KMS-11 (cell line): ENCODE measurements around the gene CFAP299.

Experiments
- H2AFZ ChIP-seq: fragments of 200-600 bp; sonication (generic); 2 replicates; pipeline ENCODE4 v1.6.1; 2016; ENCODE audit warnings: antibody characterized with exemption, mixed run types, low read depth
- H3K27ac ChIP-seq: fragments of 200-600 bp; sonication (generic); 2 replicates; pipeline ENCODE4 v1.6.1; 2016; ENCODE audit warnings: mild to moderate bottlenecking, mixed run types
- H3K27me3 ChIP-seq: fragments of 200-600 bp; sonication (generic); 2 replicates; pipeline ENCODE4 v1.6.1; 2017; ENCODE audit warnings: mild to moderate bottlenecking, low read depth, mixed run types, moderate library complexity; ENCODE audit not compliant: insufficient read depth
- H3K36me3 ChIP-seq: fragments of 200-600 bp; sonication (generic); 2 replicates; pipeline ENCODE4 v1.6.1; 2017; ENCODE audit warnings: mild to moderate bottlenecking, mixed run types; ENCODE audit not compliant: insufficient read depth
- H3K4me1 ChIP-seq: fragments of 200-600 bp; sonication (generic); 2 replicates; pipeline ENCODE4 v1.6.1; 2016; ENCODE audit warnings: mild to moderate bottlenecking, low read depth, mixed run types; ENCODE audit not compliant: poor library complexity, severe bottlenecking
- H3K4me2 ChIP-seq: fragments of 200-600 bp; sonication (generic); 2 replicates; pipeline ENCODE4 v1.7.0; 2016; ENCODE audit warnings: mild to moderate bottlenecking, mixed run types
- H3K4me3 ChIP-seq: fragments of 200-600 bp; sonication (generic); IDR thresholded peaks from 2 replicates; pipeline ENCODE4 v1.6.1; 2017; ENCODE audit warnings: low read depth, low read length, mixed read lengths; ENCODE audit not compliant: insufficient read depth
- H3K79me2 ChIP-seq: fragments of 200-600 bp; sonication (generic); 2 replicates; pipeline ENCODE4 v1.6.1; 2016; ENCODE audit warnings: low read depth, mixed run types; ENCODE audit not compliant: insufficient read depth
- H3K9ac ChIP-seq: fragments of 200-600 bp; sonication (generic); 2 replicates; pipeline ENCODE4 v1.6.1; 2016; ENCODE audit warnings: mild to moderate bottlenecking, mixed run types
- H4K20me1 ChIP-seq: fragments of 200-600 bp; sonication (generic); 2 replicates; pipeline ENCODE4 v1.6.1; 2016; ENCODE audit warnings: mild to moderate bottlenecking, mixed run types; ENCODE audit not compliant: insufficient read depth
- CTCF ChIP-seq: fragments of 200-600 bp; sonication (generic); conservative IDR thresholded peaks from 2 replicates; pipeline ENCODE4 v1.6.1; 2017; ENCODE audit warnings: low read depth, mild to moderate bottlenecking, antibody characterized with exemption, low read length, moderate library complexity, mixed read lengths

Gene CFAP299

GRCh38 chr4:80454040-80454439 is 118.5 kb downstream of the CFAP299 start:
- Histone ChIP-seq H4K20me1 (no peaks in the 10 kb centered on the region), H3K4me3 (no peak overlapping the region), H3K4me2 (no peak overlapping the region), H3K27ac (no peak overlapping the region), H3K79me2 (no peaks in the 10 kb centered on the region), H2AFZ (no peak overlapping the region), H3K4me1 (no peaks in the 10 kb centered on the region), H3K9ac (no peak overlapping the region), H3K27me3 (no peaks in the 10 kb centered on the region), H3K36me3 (no peaks in the 10 kb centered on the region)
- no peak for TF ChIP-seq CTCF

GRCh38 chr4:80454556-80454955 is 119.0 kb downstream of the CFAP299 start:
- H3K4me1 ChIP-seq = no peaks in the 10 kb centered on the region
- H3K9ac ChIP-seq = no peak overlapping the region
- no peak overlapping the region for H3K4me2 ChIP-seq
- no peak overlapping the region for H2AFZ ChIP-seq
- no peak overlapping the region for H3K4me3 ChIP-seq
- H4K20me1 ChIP-seq = no peaks in the 10 kb centered on the region
- H3K36me3 ChIP-seq = no peaks in the 10 kb centered on the region
- no peak overlapping the region for H3K27ac ChIP-seq
- TF ChIP-seq CTCF = no peak
- no peaks in the 10 kb centered on the region for H3K27me3 ChIP-seq
- H3K79me2 ChIP-seq = no peaks in the 10 kb centered on the region

- TF ChIP-seq CTCF = no peak
- H2AFZ ChIP-seq = no peak overlapping the region
Measured at GRCh38 chr4:80459918-80460473, 124.5 kb downstream of the CFAP299 start.

GRCh38 chr4:80461412-80461811 is 125.9 kb downstream of the CFAP299 start:
- Histone ChIP-seq H3K36me3 (no peaks in the 10 kb centered on the region), H3K79me2 (no peaks in the 10 kb centered on the region), H4K20me1 (no peaks in the 10 kb centered on the region), H3K27ac (no peak overlapping the region), H3K27me3 (no peaks in the 10 kb centered on the region), H3K4me1 (peaks cover 9% of the 10 kb centered on the region), H3K4me2 (no peak overlapping the region), H3K4me3 (no peak overlapping the region), H2AFZ (no peak overlapping the region), H3K9ac (no peak overlapping the region)
- no peak for TF ChIP-seq CTCF

More at GRCh38 chr4:80459918-80460473, 124.5 kb downstream of the CFAP299 start:
- H3K36me3 ChIP-seq = no peaks in the 10 kb centered on the region
- H3K27ac ChIP-seq = no peak overlapping the region
- no peaks in the 10 kb centered on the region for H3K27me3 ChIP-seq
- H4K20me1 ChIP-seq = no peaks in the 10 kb centered on the region
- no peaks in the 10 kb centered on the region for H3K79me2 ChIP-seq
- peaks cover 9% of the 10 kb centered on the region for H3K4me1 ChIP-seq
- no peak overlapping the region for H3K9ac ChIP-seq
- no peak overlapping the region for H3K4me3 ChIP-seq
- H3K4me2 ChIP-seq = no peak overlapping the region
